DMS53 (cell line): ENCODE results near the gene CNIH4.
"Not testable (repeated sequence)": the region's sequence is repeated elsewhere in the genome, so short reads cannot be mapped to it uniquely, and the experiment has no call there.

Source experiments
- DNase-seq: peaks from one replicate; lab custom pipeline; 2025; lab: John Stamatoyannopoulos, UW

CNIH4 gene

GRCh38 chr1:224402472-224403036 is 45.9 kb downstream of the CNIH4 start:
- no peak for DNase-seq

GRCh38 chr1:224404916-224405603 is 48.4 kb downstream of the CNIH4 start:
- no peak for DNase-seq

GRCh38 chr1:224405604-224405970 is 48.9 kb downstream of the CNIH4 start:
- no peak for DNase-seq

- no peak for DNase-seq
Observed at GRCh38 chr1:224406216-224406615, 49.5 kb downstream of the CNIH4 start.

GRCh38 chr1:224407571-224408293 is 51.1 kb downstream of the CNIH4 start:
- no peak for DNase-seq

GRCh38 chr1:224408294-224408590 is 51.6 kb downstream of the CNIH4 start:
- no peak for DNase-seq

- DNase-seq, result peak; percentile 6
Observed at GRCh38 chr1:224411766-224412165, 55.1 kb downstream of the CNIH4 start.

- DNase-seq, result no peak
Observed at GRCh38 chr1:224420106-224420505, 63.4 kb downstream of the CNIH4 start.

- no peak for DNase-seq
Observed at GRCh38 chr1:224425279-224425884, 68.7 kb downstream of the CNIH4 start.

- not testable (repeated sequence) for DNase-seq
Observed at GRCh38 chr1:224426869-224427268, 70.2 kb downstream of the CNIH4 start.

GRCh38 chr1:224427346-224427745 is 70.7 kb downstream of the CNIH4 start:
- no peak for DNase-seq

- not testable (repeated sequence) for DNase-seq
Observed at GRCh38 chr1:224428713-224429112, 72.0 kb downstream of the CNIH4 start.
